ENCODE measurements around the gene PNMA6E.
A peak's percentile ranks its signal among the peaks of the same experiment; 100 is the strongest.

PNMA6E gene

GRCh38 chrX:153401133-153401764, at the start of gene PNMA6E:
TSS of gene PNMA6E (minus strand) at chrX:153401350. CDS start at chrX:153398849, 2,501 bp downstream.
- DNase-seq = no peak

DNA sequence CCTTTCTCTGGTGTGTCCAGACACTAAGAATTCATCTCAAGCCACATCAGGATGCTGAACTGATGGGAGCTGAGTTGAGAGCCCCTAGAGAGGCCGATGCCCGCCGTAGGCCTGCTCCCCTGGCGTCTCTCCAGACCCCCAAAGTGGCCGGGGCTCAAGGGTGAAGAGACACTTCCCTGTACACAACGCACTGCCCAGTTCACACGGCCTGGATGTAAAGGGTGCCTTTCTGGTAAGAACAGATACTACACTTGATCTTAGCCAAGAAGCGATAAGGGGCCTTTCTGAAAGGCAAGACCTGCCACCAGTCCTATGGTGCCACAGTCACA, 49.8 kb upstream of the PNMA6E start:
- DNase-seq = no peak

DNA sequence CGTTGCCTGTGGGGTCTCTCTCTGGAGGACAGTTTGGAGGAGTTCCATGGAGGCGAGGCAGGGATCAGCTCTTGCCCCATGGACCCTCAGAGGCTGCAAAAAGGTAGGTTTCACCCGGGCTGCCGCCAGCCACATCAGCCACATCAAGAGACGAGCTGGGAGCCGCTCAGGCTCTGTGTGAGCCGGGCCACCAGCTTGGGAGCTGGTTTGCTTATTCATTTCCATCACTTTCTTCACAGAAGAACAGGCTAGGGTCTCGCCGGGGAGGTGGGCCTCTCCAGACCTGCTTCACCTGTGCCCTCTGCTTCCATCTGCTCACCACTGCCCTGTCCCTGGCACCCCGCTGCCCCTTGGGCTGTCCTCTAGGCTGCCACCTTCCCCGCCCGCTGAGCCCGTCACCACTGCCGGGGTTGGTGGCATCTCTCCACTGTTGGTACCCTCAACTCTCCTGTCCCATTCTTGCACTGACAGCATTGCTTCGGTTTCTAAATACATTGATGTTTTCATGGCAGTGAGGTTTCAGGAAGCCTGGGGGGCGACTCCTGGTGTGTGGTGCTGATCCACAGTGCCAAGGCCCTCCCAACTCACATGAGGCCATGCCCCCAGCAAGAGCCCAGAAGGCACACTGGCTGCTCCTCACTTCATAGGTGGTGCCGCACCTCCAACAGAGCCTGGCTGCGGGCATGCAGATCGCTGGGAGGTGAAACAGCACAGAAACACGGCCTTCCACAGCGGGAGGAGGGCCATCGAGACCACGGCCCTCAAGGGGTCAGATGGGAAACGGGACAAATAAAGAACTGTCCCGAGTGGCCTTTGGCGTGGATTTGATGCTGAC, 49.2 kb upstream of the PNMA6E start:
- no peak for DNase-seq

DNA sequence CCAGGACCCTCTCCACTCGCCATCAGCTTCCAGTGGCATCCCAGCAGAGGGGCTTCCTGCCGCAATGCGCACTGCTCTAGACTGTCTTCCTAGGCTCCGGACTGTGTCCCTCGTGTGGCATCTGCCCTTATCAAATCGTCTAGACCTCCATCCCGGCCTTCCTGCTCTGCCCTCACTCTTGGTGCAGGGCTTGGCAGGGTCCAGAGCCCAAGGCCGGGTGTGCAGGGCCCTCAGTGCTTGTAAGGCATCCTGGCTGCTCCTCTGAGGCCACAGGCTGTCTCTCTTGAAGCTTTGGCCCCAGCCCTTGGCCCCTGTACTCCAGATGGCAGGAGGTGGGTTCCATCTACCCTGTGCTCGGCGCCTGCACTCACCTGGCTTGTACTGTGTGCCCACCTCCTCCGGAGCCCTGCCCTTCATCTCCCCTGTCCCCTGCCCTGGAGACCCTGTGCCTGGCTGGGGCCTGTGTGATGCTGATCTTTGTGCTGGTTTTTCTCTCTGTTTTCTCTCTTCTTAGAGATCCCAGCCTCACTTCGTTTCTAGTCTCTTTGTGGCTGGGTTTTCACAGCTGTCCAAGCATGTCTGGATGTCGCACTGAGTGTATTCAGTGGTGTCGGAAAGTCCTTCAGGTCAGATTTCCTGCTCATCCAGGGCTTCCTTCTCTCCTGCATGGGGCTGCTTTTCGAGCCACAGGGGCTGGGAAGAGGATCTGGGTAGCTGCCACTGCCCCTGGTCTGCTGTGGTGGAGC, 48.4 kb upstream of the PNMA6E start:
- no peak for DNase-seq

- no peak for DNase-seq
Observed at GRCh38 chrX:153448556-153449367, 47.6 kb upstream of the PNMA6E start.

DNA sequence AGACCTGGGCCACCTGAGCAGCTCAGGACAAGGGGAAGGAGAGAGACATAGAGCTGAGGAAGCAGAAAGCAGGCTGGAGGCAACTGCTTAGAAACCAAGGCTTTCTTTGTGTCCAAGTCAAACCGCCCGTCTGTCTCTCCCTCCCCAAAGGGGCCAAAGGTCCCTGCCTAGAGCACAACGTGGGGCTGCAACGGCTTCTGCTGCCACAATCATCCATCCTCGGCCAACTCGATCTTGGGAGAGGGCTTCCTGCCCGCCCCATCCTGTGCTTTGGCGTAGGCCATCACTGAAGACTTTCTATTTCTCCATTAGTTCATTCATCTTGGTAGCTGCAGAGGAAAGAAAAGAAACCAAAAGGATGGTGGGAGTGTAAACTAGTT, 46.4 kb upstream of the PNMA6E start:
- DNase-seq = no peak

GRCh38 chrX:153446950-153447580, 45.9 kb upstream of the PNMA6E start:
- no peak for DNase-seq

DNA sequence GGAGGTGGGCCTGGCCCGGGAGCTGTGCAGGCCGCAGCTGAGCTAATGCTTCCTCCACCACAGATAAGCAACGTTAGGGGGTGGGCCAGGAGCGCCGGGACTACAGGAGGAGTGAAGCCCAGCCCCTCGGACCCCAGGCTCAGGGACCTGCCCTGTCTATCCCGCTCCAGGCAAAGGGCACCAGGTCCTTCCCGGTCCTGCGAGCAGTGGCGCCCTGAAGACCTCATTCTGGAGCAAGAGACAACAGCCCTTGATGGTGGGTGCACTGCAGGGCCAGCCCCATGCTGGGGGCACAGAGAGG, 45.4 kb upstream of the PNMA6E start:
- no peak for DNase-seq

GRCh38 chrX:153445856-153446635, 44.9 kb upstream of the PNMA6E start, which contains the start of gene TREX2:
TSS of gene TREX2 (minus strand) at chrX:153446056. CDS start at chrX:153445430, 626 bp downstream.
- DNase-seq = no peak

DNA sequence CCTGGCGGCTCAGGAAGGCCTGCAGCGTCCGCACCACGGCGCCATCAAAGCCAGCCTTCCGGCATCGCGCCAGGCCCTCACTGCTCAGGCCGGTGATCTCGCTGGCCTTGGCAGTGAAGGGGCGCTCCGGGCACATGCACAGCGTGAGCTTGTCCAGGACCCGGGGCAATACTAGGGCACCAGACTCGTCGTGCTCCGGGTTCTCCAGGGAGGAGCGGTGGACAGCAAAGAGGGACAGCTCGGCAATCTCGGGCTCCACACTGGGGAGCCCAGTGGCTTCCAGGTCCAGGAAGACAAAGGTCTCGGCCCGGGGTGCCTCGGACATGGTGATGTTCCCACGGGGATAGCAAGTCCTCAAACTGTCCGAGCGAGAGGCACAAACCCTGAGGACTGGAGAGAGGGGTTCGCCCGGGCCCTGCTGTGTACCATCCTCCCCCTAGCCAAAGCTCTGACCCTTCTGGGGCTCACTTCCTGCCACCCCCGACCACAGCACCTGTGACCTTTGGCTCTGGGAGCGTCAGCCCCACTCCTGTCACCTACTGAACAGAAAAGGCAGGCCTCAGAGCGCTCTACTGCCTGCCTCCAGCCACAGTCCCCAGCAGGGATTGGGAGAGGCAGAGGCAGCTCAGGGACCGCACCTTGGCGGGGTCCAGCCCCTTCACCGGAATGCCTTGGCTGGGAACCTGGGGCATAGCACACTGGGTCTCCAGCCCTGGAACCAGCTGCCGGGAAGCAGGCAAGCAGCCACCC, 44.1 kb upstream of the PNMA6E start:
- DNase-seq = no peak

GRCh38 chrX:153444333-153445011, 43.3 kb upstream of the PNMA6E start:
- DNase-seq = no peak

DNA sequence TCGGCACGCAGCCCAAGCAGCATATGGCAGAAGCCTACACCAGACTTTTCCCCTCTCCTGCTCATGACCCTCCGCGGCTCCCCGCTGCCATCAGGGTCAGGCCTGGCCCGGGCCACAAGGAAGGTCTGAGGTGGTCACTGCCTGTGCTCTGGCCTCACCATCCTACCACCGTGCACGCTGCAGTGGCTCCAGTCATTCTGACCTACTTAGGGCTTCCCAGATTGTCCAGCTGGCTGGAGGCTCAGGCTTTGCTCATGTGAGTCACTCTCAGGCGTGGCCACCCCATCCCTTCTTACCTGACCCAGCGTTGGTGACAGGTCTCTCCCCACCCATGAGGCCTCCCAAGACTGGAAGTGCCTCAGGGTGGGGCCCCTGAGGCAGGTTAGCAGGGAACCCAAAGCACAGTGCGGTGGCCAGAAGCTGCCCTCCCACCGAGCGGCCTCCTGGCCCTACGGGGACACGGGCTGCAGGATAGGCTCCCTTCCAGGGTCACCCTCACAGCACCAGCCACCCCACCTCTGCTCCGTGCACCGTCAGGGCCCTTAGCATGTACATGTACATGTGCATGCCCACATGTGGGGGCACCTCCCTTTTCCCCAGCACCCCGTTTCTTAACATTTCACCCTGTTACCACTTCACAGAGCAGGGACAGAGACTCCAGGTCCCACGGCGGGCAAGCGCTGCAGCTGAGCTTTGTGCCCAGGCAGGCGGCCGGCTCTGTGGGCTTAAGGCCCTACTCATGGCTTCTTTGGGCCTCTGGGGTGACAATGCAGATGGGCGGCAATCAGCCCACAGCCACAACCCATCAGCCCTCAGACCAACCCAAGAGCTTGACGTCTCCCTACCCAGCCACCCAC, 42.6 kb upstream of the PNMA6E start:
- DNase-seq = no peak

DNA sequence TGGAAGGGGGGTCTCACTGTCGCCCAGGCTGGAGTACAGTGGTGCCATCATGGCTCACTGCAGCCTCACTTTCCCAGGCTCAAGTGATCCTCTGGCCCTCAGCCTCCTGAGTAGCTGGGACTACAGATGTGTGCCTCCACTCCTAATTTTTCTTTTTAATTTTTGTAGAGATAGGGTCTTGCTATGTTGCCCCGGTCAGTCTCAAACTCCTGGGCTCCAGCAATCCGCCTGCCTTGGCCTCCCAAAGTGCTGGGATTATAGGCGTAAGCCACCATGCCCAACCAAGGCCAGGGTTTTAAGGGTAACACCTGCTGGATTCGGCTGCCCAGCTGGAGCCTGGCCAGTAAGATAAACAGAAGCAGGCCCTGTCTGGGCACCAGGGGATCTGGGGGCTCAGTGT, 41.3 kb upstream of the PNMA6E start:
- DNase-seq = no peak

GRCh38 chrX:153441981-153442380, 40.8 kb upstream of the PNMA6E start:
- no peak for DNase-seq

DNA sequence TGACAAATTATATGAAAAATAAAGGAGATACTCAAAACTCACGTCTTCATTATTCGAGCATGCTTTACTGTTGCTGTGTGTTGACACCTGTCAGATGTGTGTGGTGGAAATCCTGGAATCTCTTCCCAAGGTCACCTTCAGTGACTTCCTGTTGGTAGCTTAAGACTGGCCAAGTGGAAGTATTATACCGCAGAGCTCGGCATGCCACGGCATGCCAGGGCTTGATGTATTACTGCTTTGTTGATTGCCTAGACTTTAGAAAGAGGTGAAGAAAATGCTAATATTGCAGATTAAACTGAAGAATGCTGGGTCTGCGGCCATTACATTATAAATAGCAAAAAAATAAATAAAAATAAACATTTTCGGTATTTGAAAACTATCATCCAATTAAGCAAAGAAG, 40.1 kb upstream of the PNMA6E start:
- DNase-seq = no peak

DNA sequence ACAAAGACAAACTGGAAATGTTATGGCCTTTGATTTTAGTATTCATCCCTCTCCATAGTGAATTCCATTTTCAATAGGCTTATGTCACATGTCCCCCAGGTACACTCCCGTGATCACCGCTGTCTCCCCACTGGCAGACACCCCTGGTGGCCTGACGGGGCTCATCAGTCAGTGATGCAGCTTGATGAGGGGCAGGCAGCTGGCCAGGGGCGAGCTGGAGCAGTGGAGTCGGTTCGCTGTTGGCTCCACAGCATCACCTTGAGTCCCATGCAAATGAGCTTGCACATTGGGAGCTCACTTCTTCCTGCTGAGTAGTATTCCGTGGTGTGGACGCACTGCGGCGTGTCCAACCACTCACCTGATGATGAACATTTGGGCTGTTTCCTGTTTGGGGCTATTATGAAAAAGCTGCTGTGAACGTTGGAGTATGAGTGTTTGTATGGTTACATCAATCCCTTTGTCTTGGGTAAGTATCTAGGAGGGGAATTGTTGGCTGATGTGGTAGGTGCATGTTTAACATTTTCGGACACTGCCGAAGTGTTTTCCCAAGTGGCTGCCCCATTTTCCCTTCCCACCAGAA, 39.5 kb upstream of the PNMA6E start:
- no peak for DNase-seq

DNA sequence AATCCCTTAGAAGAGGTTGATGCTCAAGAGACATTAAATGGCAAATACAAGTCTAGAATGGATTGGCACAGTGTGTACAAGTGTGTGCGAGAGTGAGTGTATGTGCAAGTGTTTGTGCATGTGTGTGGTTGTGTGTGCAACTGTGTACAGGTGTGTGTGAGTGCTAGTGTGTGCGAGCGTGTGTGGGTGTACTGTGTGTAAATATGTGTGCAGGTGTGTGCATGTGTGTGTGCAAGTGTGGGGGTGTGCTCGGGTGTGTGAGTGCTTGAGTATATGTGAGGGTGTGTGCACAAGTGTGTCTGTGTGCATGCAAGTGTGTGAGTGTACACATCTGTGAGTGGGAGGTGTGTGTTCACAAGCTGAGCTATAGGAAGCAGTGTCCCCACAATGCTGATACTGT, 38.8 kb upstream of the PNMA6E start:
- no peak for DNase-seq

GRCh38 chrX:153438532-153438931, 37.4 kb upstream of the PNMA6E start:
- DNase-seq = peak; percentile 1

GRCh38 chrX:153435845-153436244, 34.7 kb upstream of the PNMA6E start:
- DNase-seq = no peak
